Measurements from ENCODE around the gene OMP. TPM values are rescaled to one million over a fixed set of nuclear protein-coding genes. Genes with fewer than 3 reads are reported as not detected.

OMP gene
- total RNA-seq, 1 donor from 2014 or later, result not detected

GRCh38 chr11:77138106-77138649, 35.5 kb downstream of the OMP start:
- Mint-ChIP-seq H3K4me1 (ENCODE audit: unreplicated experiment) (peaks cover 18% of the 10 kb centered on the region), H3K27ac (ENCODE audit: unreplicated experiment) (no peak overlapping the region), H3K36me3 (ENCODE audit: unreplicated experiment) (no peaks in the 10 kb centered on the region), H3K4me3 (ENCODE audit: unreplicated experiment) (no peak overlapping the region), H3K27me3 (ENCODE audit: unreplicated experiment) (no peaks in the 10 kb centered on the region), H3K9me3 (ENCODE audit: unreplicated experiment) (no peaks in the 10 kb centered on the region)
- DNase-seq (ENCODE audit: extremely low spot score, unreplicated experiment), result no peak
- TF ChIP-seq CTCF (IDR thresholded peaks at IDR 0.05), result no peak

GRCh38 chr11:77139201-77139600, 36.6 kb downstream of the OMP start:
- no peak overlapping the region for H3K27ac Mint-ChIP-seq (ENCODE audit: unreplicated experiment)
- no peak for DNase-seq (ENCODE audit: extremely low spot score, unreplicated experiment)
- no peak overlapping the region for H3K4me3 Mint-ChIP-seq (ENCODE audit: unreplicated experiment)
- peaks cover 18% of the 10 kb centered on the region for H3K4me1 Mint-ChIP-seq (ENCODE audit: unreplicated experiment)
- no peaks in the 10 kb centered on the region for H3K9me3 Mint-ChIP-seq (ENCODE audit: unreplicated experiment)
- H3K36me3 Mint-ChIP-seq (ENCODE audit: unreplicated experiment), result no peaks in the 10 kb centered on the region
- H3K27me3 Mint-ChIP-seq (ENCODE audit: unreplicated experiment), result no peaks in the 10 kb centered on the region
- TF ChIP-seq CTCF (IDR thresholded peaks at IDR 0.05), result no peak

GRCh38 chr11:77140231-77140851, 37.7 kb downstream of the OMP start:
- Mint-ChIP-seq H3K4me1 (ENCODE audit: unreplicated experiment) (peaks cover 18% of the 10 kb centered on the region), H3K36me3 (ENCODE audit: unreplicated experiment) (no peaks in the 10 kb centered on the region), H3K9me3 (ENCODE audit: unreplicated experiment) (no peaks in the 10 kb centered on the region), H3K27me3 (ENCODE audit: unreplicated experiment) (no peaks in the 10 kb centered on the region), H3K27ac (ENCODE audit: unreplicated experiment) (peak overlapping the region; percentile 62), H3K4me3 (ENCODE audit: unreplicated experiment) (no peak overlapping the region)
- DNase-seq (ENCODE audit: extremely low spot score, unreplicated experiment), result no peak
- no peak for TF ChIP-seq CTCF (IDR thresholded peaks at IDR 0.05)

GRCh38 chr11:77141034-77141433, 38.4 kb downstream of the OMP start:
- DNase-seq (ENCODE audit: extremely low spot score, unreplicated experiment), result no peak
- H3K36me3 Mint-ChIP-seq (ENCODE audit: unreplicated experiment), result no peaks in the 10 kb centered on the region
- no peaks in the 10 kb centered on the region for H3K9me3 Mint-ChIP-seq (ENCODE audit: unreplicated experiment)
- H3K27me3 Mint-ChIP-seq (ENCODE audit: unreplicated experiment), result peaks cover under 1% of the 10 kb centered on the region
- no peak overlapping the region for H3K4me3 Mint-ChIP-seq (ENCODE audit: unreplicated experiment)
- no peak overlapping the region for H3K27ac Mint-ChIP-seq (ENCODE audit: unreplicated experiment)
- no peak for TF ChIP-seq CTCF (IDR thresholded peaks at IDR 0.05)
- H3K4me1 Mint-ChIP-seq (ENCODE audit: unreplicated experiment), result peaks cover 15% of the 10 kb centered on the region

- DNase-seq (ENCODE audit: extremely low spot score, unreplicated experiment), result no peak
- TF ChIP-seq CTCF (IDR thresholded peaks at IDR 0.05), result no peak
- H3K27me3 Mint-ChIP-seq (ENCODE audit: unreplicated experiment), result peaks cover 2% of the 10 kb centered on the region
- no peak overlapping the region for H3K27ac Mint-ChIP-seq (ENCODE audit: unreplicated experiment)
- peaks cover 12% of the 10 kb centered on the region for H3K4me1 Mint-ChIP-seq (ENCODE audit: unreplicated experiment)
- no peaks in the 10 kb centered on the region for H3K9me3 Mint-ChIP-seq (ENCODE audit: unreplicated experiment)
- H3K4me3 Mint-ChIP-seq (ENCODE audit: unreplicated experiment), result no peak overlapping the region
- H3K36me3 Mint-ChIP-seq (ENCODE audit: unreplicated experiment), result no peaks in the 10 kb centered on the region
These were observed 38.8 kb downstream of the OMP start for GRCh38 chr11:77141475-77141874.
